Activated T-cell treated with anti-CD3 and anti-CD28 coated beads, Interleukin-2, amount 50 U/mL, for 4 hours (primary cell): ENCODE results near the gene NR2F1-AS1. TPM values are rescaled to one million over a fixed set of nuclear protein-coding genes. Genes with fewer than 3 reads are reported as not detected.
"Not testable (repeated sequence)": the region's sequence is repeated elsewhere in the genome, so short reads cannot be mapped to it uniquely, and the experiment has no call there.

Experiments used
- ATAC-seq, 2 donors: fragments of 200-7000 bp; cut with Tn5 transposase; one replicate each; pipeline ENCODE4 v1.10.0; 2021
- DNase-seq: peaks from one replicate; pipeline ENCODE4 v3.0.0-alpha.2; 2020
- H3K27me3 Mint-ChIP-seq: one replicate; pipeline ENCODE4 v1.8.0; 2021; ENCODE audit warnings: low read depth, mixed read lengths
- H3K36me3 Mint-ChIP-seq: one replicate; pipeline ENCODE4 v1.8.0; 2022; ENCODE audit warnings: mixed read lengths; ENCODE audit not compliant: insufficient read depth
- H3K4me1 Mint-ChIP-seq: one replicate; pipeline ENCODE4 v1.8.0; 2021; ENCODE audit warnings: low read depth, mixed read lengths
- H3K4me3 Mint-ChIP-seq: one replicate; pipeline ENCODE4 v1.8.0; 2021; ENCODE audit warnings: mild to moderate bottlenecking, moderate library complexity, mixed read lengths
- H3K9me3 Mint-ChIP-seq: one replicate; pipeline ENCODE4 v1.8.0; 2021; ENCODE audit warnings: mixed read lengths
- total RNA-seq, 3 donors: library from RNA; stranded (reverse); gene quantifications; one replicate each; pipeline ENCODE4 v1.2.1, GENCODE V29; 2021

Gene NR2F1-AS1
- total RNA-seq, 3 donors from 2014 or later = not detected

DNA sequence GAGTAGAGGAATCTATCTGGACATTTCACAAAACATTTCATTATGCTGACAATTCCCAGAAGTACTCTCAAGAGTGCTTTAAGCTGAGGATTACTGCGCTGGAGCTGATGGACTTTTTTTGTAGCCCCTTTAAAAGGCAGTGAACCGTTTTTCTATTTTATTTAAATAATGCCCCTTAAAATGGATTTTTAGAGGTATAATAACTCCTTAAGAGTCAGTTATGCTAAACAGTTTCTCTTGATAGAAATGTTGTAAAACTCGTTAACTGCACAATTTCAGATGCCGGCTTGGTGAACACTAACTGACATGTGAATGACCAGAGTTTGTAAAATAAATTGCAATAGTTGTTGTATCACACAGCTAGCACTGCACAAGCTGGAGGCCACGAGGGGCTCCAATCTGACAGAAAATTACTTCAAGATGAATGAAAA, 174.0 kb downstream of the NR2F1-AS1 start:
- DNase-seq = no peak
- Mint-ChIP-seq H3K27me3 (no peaks in the 10 kb centered on the region), H3K4me1 (no peaks in the 10 kb centered on the region), H3K36me3 (no peaks in the 10 kb centered on the region), H3K4me3 (no peak overlapping the region), H3K9me3 (no peaks in the 10 kb centered on the region)
- ATAC-seq = no peak

DNA sequence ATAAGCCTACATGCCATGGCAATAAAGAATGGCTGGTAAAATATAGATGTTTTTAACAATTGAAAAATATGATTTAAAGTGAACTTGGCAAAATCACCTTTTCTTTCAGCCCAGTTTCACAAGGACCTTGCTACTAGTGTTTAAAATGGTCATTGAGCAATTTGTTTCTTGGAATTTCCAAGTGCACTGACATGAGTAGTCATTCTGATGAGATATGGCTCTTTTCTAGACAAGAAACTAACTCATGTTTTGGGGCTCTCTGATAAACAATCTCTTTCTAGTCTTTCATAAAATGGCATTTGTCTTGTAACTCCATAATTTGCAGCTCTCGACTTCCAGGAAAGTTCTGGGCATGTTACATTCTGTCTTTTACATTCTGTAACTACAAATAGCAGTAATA, 176.8 kb downstream of the NR2F1-AS1 start:
- no peak for ATAC-seq
- Mint-ChIP-seq H3K27me3 (no peaks in the 10 kb centered on the region), H3K9me3 (no peaks in the 10 kb centered on the region), H3K4me1 (no peaks in the 10 kb centered on the region), H3K4me3 (no peak overlapping the region), H3K36me3 (no peaks in the 10 kb centered on the region)
- no peak for DNase-seq

DNA sequence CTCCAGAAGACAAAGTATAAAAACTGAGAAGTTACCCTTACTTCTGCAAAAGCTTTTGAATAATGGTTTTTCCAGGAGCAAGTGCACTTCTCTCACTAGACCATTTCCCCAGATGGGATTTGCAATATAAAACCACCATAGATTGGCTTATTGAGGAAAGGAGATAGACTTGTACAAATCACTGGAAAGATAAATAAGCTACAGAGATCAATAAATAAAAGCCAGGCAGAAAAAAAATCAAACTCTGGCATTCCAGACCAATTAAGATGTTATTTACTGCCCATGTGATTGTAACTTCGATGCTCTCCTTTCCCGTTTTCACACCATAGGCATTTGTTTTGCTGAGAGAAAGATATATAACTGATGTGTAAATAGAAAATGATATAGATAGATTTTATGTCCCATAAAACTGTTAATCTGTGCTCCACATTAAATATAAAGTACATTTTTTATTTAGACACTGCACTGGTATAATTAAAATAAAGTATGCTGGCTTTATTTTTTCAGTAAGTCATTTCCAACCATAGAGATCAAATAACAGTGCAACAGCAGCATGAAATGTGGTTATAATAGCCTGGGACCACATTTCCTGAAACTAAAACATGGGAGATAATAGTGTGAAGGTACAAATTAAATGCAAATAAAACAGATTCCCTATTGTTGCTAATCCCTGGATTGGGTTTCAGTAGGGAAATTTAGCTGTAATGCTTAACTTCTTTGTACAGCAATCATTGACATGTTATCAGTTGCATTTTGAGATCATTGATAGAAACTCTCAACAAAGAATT, 177.7 kb downstream of the NR2F1-AS1 start:
- Mint-ChIP-seq H3K27me3 (no peaks in the 10 kb centered on the region), H3K4me1 (no peaks in the 10 kb centered on the region), H3K4me3 (no peak overlapping the region), H3K36me3 (no peaks in the 10 kb centered on the region), H3K9me3 (no peaks in the 10 kb centered on the region)
- DNase-seq (no peak), ATAC-seq (no peak)

DNA sequence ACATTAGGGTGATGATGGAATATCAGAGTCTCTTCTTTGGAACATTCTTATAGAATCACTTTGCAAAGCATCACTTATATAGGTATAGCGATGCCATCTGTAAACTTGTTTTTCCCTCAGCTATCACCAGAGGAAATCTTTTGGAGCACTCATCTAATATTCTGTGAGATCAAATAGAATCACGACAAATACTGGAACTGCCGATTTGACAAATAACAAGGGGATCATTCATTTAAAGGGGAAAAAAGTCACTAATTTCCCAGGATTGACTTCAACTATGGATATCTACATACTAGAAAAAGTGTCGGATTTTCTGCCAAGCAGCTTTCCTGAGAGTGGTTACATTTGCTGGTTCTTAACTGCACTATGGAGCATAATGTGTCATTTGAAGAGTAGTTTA, 178.6 kb downstream of the NR2F1-AS1 start:
- ATAC-seq = no peak

DNA sequence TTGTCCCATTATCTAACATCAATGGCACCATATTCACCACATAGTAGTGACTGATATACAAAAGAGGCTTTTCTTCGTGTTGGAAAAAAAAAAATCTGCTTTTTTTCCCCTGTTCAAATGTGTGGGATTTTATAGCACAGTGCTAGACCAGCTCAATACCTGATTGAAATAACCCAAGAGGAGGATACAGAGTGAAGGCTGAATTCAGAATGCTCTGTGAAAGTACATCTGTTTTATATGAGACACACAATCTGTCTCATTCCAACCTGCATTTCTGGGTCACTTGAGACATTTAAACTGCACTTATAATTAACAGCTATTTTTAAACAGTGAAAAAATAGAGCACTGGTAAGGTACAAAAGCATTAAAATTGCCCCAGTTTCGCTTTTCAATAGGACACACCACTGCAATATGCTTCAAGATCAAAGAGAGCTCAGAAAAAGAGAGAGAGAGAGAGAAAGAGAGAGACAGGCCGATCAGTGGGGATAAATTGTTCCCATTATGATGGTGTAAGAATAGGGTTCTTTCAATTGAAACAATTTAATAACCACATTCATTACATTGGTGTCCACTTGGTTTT, 179.3 kb downstream of the NR2F1-AS1 start:
- Mint-ChIP-seq H3K36me3 (no peaks in the 10 kb centered on the region), H3K27me3 (peaks cover 7% of the 10 kb centered on the region), H3K4me3 (no peak overlapping the region), H3K9me3 (peaks cover 5% of the 10 kb centered on the region), H3K4me1 (no peaks in the 10 kb centered on the region)
- DNase-seq = no peak
- no peak for ATAC-seq

More for the DNA sequence above, 178.6 kb downstream of the NR2F1-AS1 start:
- no peak for DNase-seq
- no peak overlapping the region for H3K4me3 Mint-ChIP-seq
- H3K4me1 Mint-ChIP-seq = no peaks in the 10 kb centered on the region
- no peaks in the 10 kb centered on the region for H3K36me3 Mint-ChIP-seq
- H3K27me3 Mint-ChIP-seq = peaks cover 6% of the 10 kb centered on the region
- peaks cover 5% of the 10 kb centered on the region for H3K9me3 Mint-ChIP-seq

DNA sequence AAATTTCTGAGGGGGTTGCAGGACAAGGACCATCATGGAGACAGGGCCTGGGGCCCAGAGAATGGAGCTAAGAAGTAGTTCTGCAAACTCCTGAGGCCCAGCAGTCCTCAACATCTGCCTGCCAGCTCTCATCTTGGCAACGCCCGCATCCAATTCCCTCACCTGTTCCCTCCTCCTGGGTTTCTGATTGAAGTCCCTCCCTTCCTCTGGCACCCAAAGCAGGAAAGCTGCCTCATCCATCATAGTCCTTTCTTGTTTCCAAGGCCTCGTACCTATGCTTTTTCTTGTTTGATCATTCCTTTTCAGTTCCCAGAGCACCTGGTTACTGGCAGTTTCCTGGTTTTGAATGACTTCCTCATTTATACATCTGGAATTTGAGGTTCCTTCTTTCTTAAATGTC, 181.3 kb downstream of the NR2F1-AS1 start:
- DNase-seq (no peak), ATAC-seq (no peak)
- H3K9me3 Mint-ChIP-seq = peaks cover 5% of the 10 kb centered on the region
- H3K27me3 Mint-ChIP-seq = peaks cover 7% of the 10 kb centered on the region
- H3K4me3 Mint-ChIP-seq = no peak overlapping the region
- no peaks in the 10 kb centered on the region for H3K4me1 Mint-ChIP-seq
- H3K36me3 Mint-ChIP-seq = no peaks in the 10 kb centered on the region

DNA sequence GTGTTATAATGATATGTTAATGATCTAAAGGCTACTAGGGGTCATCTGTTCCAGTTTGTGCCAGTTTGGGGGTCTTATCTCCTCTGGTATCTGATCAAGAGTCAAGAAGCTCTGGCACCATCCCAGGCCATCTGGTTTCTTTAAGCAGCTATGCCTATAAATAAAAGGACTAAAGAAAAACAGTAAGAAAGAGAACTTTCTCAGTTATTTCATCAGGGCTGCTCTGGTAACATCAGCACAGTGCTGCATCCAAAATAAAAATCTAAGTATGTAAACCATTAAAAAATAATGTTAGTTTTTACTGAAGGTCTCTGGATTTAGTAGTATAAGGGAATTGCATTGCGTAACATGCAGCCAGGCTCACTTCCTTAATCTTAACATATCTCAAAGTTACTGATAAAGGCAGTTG, 185.0 kb downstream of the NR2F1-AS1 start:
- peaks cover 5% of the 10 kb centered on the region for H3K9me3 Mint-ChIP-seq
- no peak for DNase-seq
- no peaks in the 10 kb centered on the region for H3K36me3 Mint-ChIP-seq
- ATAC-seq = no peak
- H3K4me1 Mint-ChIP-seq = no peaks in the 10 kb centered on the region
- peaks cover 7% of the 10 kb centered on the region for H3K27me3 Mint-ChIP-seq
- no peak overlapping the region for H3K4me3 Mint-ChIP-seq

DNA sequence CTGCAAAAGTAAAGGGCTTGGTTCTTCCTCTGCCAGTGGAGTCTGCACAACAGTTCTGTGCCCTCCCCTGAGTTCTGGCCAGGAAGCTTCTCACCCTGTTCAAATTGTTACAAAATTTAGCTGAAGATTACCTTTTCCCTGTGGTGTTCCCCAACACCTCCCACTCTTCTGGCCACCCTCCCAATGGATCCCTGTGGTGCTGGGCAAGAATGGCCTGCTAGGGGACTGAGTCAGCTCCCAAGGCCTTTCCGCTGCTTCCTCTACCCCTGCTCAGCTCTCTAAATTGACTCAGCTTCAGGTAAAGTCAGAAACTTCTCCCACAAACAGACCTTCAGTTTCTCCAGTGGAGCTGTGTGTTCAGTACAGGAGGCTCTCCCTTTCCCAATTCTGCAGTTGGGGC, 186.0 kb downstream of the NR2F1-AS1 start:
- H3K27me3 Mint-ChIP-seq = peaks cover 7% of the 10 kb centered on the region
- no peaks in the 10 kb centered on the region for H3K36me3 Mint-ChIP-seq

DNA sequence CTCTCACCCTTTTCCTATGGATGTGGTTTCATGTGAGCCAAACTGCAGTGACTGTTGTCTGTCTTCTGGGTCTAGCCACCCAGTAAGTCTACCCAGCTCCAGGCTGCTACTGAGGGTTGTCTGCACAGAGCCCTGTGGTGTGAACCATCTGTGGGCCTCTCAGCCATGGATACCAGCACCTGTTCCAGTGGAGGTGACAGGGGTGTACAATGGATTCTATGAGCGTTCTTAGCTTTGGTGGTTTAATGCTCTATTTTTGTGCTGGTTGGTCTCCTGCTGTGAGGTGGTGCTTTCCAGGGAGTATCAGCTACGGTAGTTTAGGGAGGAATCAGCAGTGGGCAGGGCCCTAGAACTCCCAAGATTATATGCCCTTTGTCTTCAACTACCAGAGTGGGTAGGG, 186.7 kb downstream of the NR2F1-AS1 start:
- Mint-ChIP-seq H3K9me3 (peaks cover 5% of the 10 kb centered on the region), H3K4me1 (no peaks in the 10 kb centered on the region), H3K27me3 (peaks cover 7% of the 10 kb centered on the region), H3K36me3 (no peaks in the 10 kb centered on the region), H3K4me3 (no peak overlapping the region)
- ATAC-seq = no peak
- no peak for DNase-seq

More for the DNA sequence above, 186.0 kb downstream of the NR2F1-AS1 start:
- no peaks in the 10 kb centered on the region for H3K4me1 Mint-ChIP-seq
- peaks cover 5% of the 10 kb centered on the region for H3K9me3 Mint-ChIP-seq
- no peak overlapping the region for H3K4me3 Mint-ChIP-seq
- DNase-seq (no peak), ATAC-seq (no peak)

DNA sequence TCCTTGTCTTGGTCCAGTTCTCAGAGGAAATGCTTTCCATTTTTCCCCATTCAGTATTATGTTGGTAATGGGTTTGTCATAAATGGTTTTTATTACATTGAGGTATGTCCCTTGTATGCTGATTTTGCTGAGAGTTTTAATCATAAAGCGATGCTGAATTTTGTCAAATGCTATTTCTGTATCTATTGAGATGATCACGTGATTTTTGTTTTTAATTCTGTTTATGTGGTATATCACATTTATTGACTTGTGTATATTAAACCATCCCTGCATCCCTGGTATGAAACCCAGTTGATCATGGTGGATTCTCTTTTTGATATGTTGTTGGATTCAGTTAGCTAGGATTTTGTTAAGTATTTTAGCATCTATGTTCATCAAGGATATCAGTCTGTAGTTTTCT, 189.8 kb downstream of the NR2F1-AS1 start:
- not testable (repeated sequence) for H3K36me3 Mint-ChIP-seq

DNA sequence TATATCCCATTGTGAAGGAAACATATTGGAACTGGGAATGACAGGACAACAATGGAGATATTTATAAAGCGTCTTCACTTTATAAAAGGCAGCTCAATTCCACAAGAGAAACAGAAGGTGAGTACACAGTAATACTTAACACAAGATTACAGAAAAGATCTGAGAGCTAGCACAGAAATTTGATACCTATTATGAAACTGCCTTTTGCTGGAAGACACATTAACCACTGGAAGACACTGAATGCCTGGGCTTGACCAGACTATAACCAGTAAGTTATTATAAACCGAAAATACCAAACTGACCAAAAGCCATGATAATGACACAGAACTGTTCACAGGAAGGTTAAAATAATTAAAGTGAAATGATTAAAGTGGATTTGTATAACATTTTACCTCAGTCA, 195.4 kb downstream of the NR2F1-AS1 start:
- no peaks in the 10 kb centered on the region for H3K9me3 Mint-ChIP-seq
- ATAC-seq (no peak), DNase-seq (no peak)
- no peak overlapping the region for H3K4me3 Mint-ChIP-seq
- no peaks in the 10 kb centered on the region for H3K4me1 Mint-ChIP-seq
- H3K36me3 Mint-ChIP-seq = no peaks in the 10 kb centered on the region
- H3K27me3 Mint-ChIP-seq = no peaks in the 10 kb centered on the region

More for the DNA sequence above, 189.8 kb downstream of the NR2F1-AS1 start:
- H3K27me3 Mint-ChIP-seq, ATAC-seq, DNase-seq, H3K4me3 Mint-ChIP-seq, H3K9me3 Mint-ChIP-seq, H3K4me1 Mint-ChIP-seq: not testable (repeated sequence)

DNA sequence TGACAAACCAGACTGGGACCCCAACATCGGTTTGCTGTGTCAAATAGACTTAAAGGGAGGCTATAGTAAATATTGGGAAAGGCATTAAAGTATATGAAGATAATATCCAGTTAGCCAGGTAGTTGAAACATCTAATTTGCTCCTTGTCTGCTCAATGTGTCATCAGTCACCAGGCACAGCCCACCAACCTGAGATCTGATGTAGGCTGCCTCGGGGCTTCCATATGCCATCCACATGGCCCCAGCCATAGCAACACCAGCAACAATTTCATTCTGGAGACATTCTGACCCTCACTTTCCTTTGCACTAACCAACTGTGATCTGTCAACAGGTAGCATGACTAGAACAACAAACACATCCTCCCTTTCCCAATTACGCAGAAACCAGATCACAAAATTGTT, 196.0 kb downstream of the NR2F1-AS1 start:
- Mint-ChIP-seq H3K4me3 (no peak overlapping the region), H3K9me3 (no peaks in the 10 kb centered on the region)

DNA sequence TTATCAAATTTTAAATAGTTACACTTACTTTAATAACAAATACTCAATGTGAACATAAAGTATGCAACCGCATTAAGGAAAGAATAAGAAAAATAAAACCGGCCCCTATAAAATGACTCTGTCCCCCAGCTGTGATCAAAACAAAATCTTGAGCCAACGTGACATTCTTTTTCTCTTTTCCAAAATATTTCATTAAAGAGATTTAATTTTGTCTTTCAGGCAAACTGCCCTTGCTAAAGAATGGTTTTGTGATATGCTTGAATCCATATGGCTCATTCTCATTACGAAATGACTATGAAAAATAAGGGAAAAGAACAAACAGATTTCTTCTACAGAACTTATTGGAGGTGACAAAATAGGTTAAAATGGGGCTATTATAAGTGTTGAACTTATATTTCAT, 197.0 kb downstream of the NR2F1-AS1 start:
- DNase-seq (no peak), ATAC-seq (no peak)
- no peaks in the 10 kb centered on the region for H3K36me3 Mint-ChIP-seq
- no peaks in the 10 kb centered on the region for H3K27me3 Mint-ChIP-seq
- H3K4me1 Mint-ChIP-seq = no peaks in the 10 kb centered on the region
- no peak overlapping the region for H3K4me3 Mint-ChIP-seq
- H3K9me3 Mint-ChIP-seq = no peaks in the 10 kb centered on the region

More for the DNA sequence above, 196.0 kb downstream of the NR2F1-AS1 start:
- no peak for ATAC-seq
- H3K27me3 Mint-ChIP-seq = no peaks in the 10 kb centered on the region
- no peaks in the 10 kb centered on the region for H3K4me1 Mint-ChIP-seq
- DNase-seq = no peak
- no peaks in the 10 kb centered on the region for H3K36me3 Mint-ChIP-seq

DNA sequence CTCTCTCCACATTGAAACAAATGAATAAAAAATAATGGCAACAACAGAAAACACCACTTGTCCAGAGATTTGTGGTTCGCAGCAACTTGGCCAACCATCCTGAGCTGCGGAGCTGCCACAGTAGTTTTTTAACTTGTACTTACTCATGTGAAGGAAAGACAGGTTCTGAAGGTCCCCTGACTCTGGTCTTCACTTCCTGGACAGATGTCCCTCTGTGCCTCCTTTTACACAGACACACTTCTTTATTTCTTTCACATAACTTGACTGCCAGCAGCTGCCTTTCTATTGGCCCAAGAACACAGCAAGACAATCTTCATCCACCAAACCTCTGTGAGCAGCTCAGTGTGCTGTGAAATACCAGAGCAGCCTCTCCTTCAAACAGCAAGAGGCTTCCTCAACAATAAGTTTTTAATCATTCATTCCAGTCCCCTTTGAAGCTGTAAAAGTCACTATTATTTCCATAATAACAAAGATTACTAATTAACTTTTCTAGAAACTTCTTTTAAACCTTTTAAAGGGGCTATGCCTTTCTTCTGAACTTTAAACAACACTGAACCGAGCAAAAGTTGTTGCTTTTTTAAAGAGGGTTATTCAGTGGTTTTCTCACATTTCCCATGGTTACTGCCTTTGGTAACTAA, 198.7 kb downstream of the NR2F1-AS1 start:
- no peaks in the 10 kb centered on the region for H3K4me1 Mint-ChIP-seq
- no peaks in the 10 kb centered on the region for H3K9me3 Mint-ChIP-seq
- ATAC-seq (no peak), DNase-seq (no peak)
- H3K27me3 Mint-ChIP-seq = no peaks in the 10 kb centered on the region
- H3K4me3 Mint-ChIP-seq = no peak overlapping the region
- no peaks in the 10 kb centered on the region for H3K36me3 Mint-ChIP-seq

DNA sequence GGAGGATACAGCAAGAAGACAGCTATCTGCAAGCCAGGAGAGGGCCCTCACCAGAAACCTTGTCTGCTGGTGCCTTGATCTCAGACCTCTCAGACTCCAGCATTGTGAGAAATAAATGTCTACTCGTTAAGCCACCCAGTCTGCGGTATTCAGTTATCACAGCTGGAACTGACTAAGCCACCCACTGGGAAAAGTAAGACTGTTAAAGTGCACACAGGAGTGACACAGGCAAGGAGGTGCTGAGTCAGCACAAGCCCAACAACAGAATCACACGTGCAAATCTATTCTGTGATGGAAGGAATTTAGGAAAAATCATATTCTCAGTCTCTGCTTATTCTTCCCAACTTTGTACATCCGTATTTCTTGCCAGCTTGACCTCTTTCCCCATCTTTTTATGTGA, 200.0 kb downstream of the NR2F1-AS1 start:
- no peak for ATAC-seq
- Mint-ChIP-seq H3K36me3 (no peaks in the 10 kb centered on the region), H3K9me3 (peaks cover 3% of the 10 kb centered on the region), H3K4me3 (no peak overlapping the region), H3K27me3 (no peaks in the 10 kb centered on the region), H3K4me1 (no peaks in the 10 kb centered on the region)
- DNase-seq = no peak
